Measurements from ENCODE around the gene METAP1.

METAP1 gene

GRCh38 chr4:98996765-98997068, 1.2 kb downstream of the METAP1 start:
- H3K4me3 ChIP-seq (replicated peaks; ENCODE audit: low read depth, low read length): peak overlapping the region; percentile 86
- no peak for DNase-seq (ENCODE audit: extremely low read depth, low read depth)
- no peak for TF ChIP-seq CTCF (IDR thresholded peaks at IDR 0.05; ENCODE audit: low read depth, low read length, missing control alignments)

GRCh38 chr4:98997166-98997565, 1.6 kb downstream of the METAP1 start:
- DNase-seq (ENCODE audit: extremely low read depth, low read depth): no peak
- no peak for TF ChIP-seq CTCF (IDR thresholded peaks at IDR 0.05; ENCODE audit: low read depth, low read length, missing control alignments)
- H3K4me3 ChIP-seq (replicated peaks; ENCODE audit: low read depth, low read length): peak overlapping the region; percentile 86; the same call in 1 of the 2 replicates

- H3K4me3 ChIP-seq (replicated peaks; ENCODE audit: low read depth, low read length): no peak overlapping the region
- no peak for TF ChIP-seq CTCF (IDR thresholded peaks at IDR 0.05; ENCODE audit: low read depth, low read length, missing control alignments)
- no peak for DNase-seq (ENCODE audit: extremely low read depth, low read depth)
Observed at GRCh38 chr4:98998551-98998950, 3.0 kb downstream of the METAP1 start.

GRCh38 chr4:99002279-99002678, 6.8 kb downstream of the METAP1 start:
- TF ChIP-seq CTCF (IDR thresholded peaks at IDR 0.05; ENCODE audit: low read depth, low read length, missing control alignments): no peak
- H3K4me3 ChIP-seq (replicated peaks; ENCODE audit: low read depth, low read length): no peak overlapping the region

GRCh38 chr4:99008051-99008450, 12.5 kb downstream of the METAP1 start:
- no peak for TF ChIP-seq CTCF (IDR thresholded peaks at IDR 0.05; ENCODE audit: low read depth, low read length, missing control alignments)
- no peak for DNase-seq (ENCODE audit: extremely low read depth, low read depth)
- no peak overlapping the region for H3K4me3 ChIP-seq (replicated peaks; ENCODE audit: low read depth, low read length)

More at GRCh38 chr4:99002279-99002678, 6.8 kb downstream of the METAP1 start:
- no peak for DNase-seq (ENCODE audit: extremely low read depth, low read depth)

GRCh38 chr4:99011910-99012309, 16.4 kb downstream of the METAP1 start:
- TF ChIP-seq CTCF (IDR thresholded peaks at IDR 0.05; ENCODE audit: low read depth, low read length, missing control alignments): no peak
- DNase-seq (ENCODE audit: extremely low read depth, low read depth): no peak

GRCh38 chr4:99013402-99013843, 17.9 kb downstream of the METAP1 start:
- no peak for DNase-seq (ENCODE audit: extremely low read depth, low read depth)
- H3K4me3 ChIP-seq (replicated peaks; ENCODE audit: low read depth, low read length): no peak overlapping the region
- TF ChIP-seq CTCF (IDR thresholded peaks at IDR 0.05; ENCODE audit: low read depth, low read length, missing control alignments): no peak

More at GRCh38 chr4:99011910-99012309, 16.4 kb downstream of the METAP1 start:
- no peak overlapping the region for H3K4me3 ChIP-seq (replicated peaks; ENCODE audit: low read depth, low read length)
